GM12878 (cell line): ENCODE results near the gene VMAC. TPM values are rescaled to one million over a fixed set of nuclear protein-coding genes. Genes with fewer than 3 reads are reported as not detected.

Experiments used
- ATAC-seq: fragments of 200-7000 bp; cut with Tn5 transposase; 3 replicates; pipeline ENCODE4 v1.9.1; 2020; ENCODE audit warnings: mild to moderate bottlenecking, moderate library complexity
- BruUV-seq: library from RNA; stranded (reverse); fragments of 400-500 nt; replicated peaks from 2 replicates; lab custom pipeline; 2021; lab: Mats Ljungman, UMichigan
- CTCF ChIA-PET: fragments of 300-600 bp; sonication (Branson Sonifier 250); formaldehyde crosslinking; extraction: SDS; loops from one replicate; lab custom pipeline; 2021; ENCODE audit warnings: inconsistent platforms; lab: Yijun Ruan, JAX
- POLR2A ChIA-PET: fragments of 350-600 bp; formaldehyde crosslinking; extraction: SDS; loops from one replicate; lab custom pipeline; 2021; ENCODE audit warnings: inconsistent platforms; lab: Charles Lee
- RAD21 ChIA-PET: fragments of 300-600 bp; sonication (Branson Sonifier 250); formaldehyde crosslinking; loops from one replicate; lab custom pipeline; 2023; ENCODE audit warnings: antibody characterized with exemption; ENCODE audit not compliant: unreplicated experiment; lab: Charles Lee
- SMC1A ChIA-PET: fragments of 300-600 bp; sonication (Branson Sonifier 250); formaldehyde crosslinking; loops from one replicate; lab custom pipeline; 2023; ENCODE audit not compliant: unreplicated experiment, uncharacterized antibody; lab: Charles Lee
- DNase-seq: peaks from one replicate; pipeline ENCODE4 v3.0.0-alpha.2; 2011; ENCODE audit warnings: low read depth, low spot score
- FAIRE-seq: peaks from 3 replicates; lab custom pipeline; 2011; peaks lifted over from hg19 to GRCh38; lab: Jason Lieb, UNC
- H2AFZ ChIP-seq: 2 replicates; pipeline ENCODE4 v1.6.0; 2011; ENCODE audit warnings: low read depth, low read length, control low read depth; ENCODE audit not compliant: control insufficient read depth
- H3K27ac ChIP-seq: 2 replicates; pipeline ENCODE4 v1.5.1; 2011; ENCODE audit warnings: control low read depth; ENCODE audit not compliant: control insufficient read depth, insufficient read depth
- H3K27me3 ChIP-seq, 2 experiments: replicated peaks in 1 of 2; 2 replicates each; pipeline versions ENCODE4 v1.6.0 to v1.6.1; 2011; ENCODE audit warnings: low read length in 1 of 2; ENCODE audit not compliant: control insufficient read depth in 2 of 2, insufficient read depth in 2 of 2
- H3K36me3 ChIP-seq, 2 experiments: 2 replicates each; pipeline ENCODE4 v1.5.1; 2011; ENCODE audit warnings: low read length in 1 of 2; ENCODE audit not compliant: control insufficient read depth in 2 of 2, insufficient read depth in 2 of 2
- H3K4me1 ChIP-seq: 2 replicates; pipeline ENCODE4 v1.6.1; 2011; ENCODE audit warnings: mild to moderate bottlenecking, low read length, moderate library complexity, mixed read lengths; ENCODE audit not compliant: control insufficient read depth, insufficient read depth
- H3K4me2 ChIP-seq: 2 replicates; pipeline ENCODE4 v1.6.0; 2011; ENCODE audit warnings: control low read depth; ENCODE audit not compliant: control insufficient read depth, insufficient read depth
- H3K4me3 ChIP-seq: fragments of 200-600 bp; sonication (generic); 2 replicates; pipeline ENCODE4 v1.5.1; 2016
- H3K79me2 ChIP-seq: 2 replicates; pipeline ENCODE4 v1.6.0; 2011; ENCODE audit warnings: low read length; ENCODE audit not compliant: control insufficient read depth, insufficient read depth
- H3K9ac ChIP-seq: 2 replicates; pipeline ENCODE4 v1.8.0; 2011; ENCODE audit warnings: low read length, control low read depth, mixed read lengths; ENCODE audit not compliant: control insufficient read depth, insufficient read depth
- H3K9me3 ChIP-seq: replicated peaks from 3 replicates; pipeline ENCODE4 v1.5.1; 2011; ENCODE audit warnings: mild to moderate bottlenecking, low read length; ENCODE audit not compliant: control insufficient read depth, insufficient read depth
- H4K20me1 ChIP-seq: 2 replicates; pipeline ENCODE4 v1.6.0; 2011; ENCODE audit not compliant: control insufficient read depth, insufficient read depth
- BCL11A ChIP-seq: IDR thresholded peaks from 2 replicates; pipeline ENCODE4 v1.6.1; 2011; ENCODE audit warnings: low read depth, low read length
- CHD1 ChIP-seq: IDR thresholded peaks from 2 replicates; pipeline ENCODE4 v1.6.1; 2012; ENCODE audit warnings: low read depth, low read length, improper control_type of control experiment
- EGR1 ChIP-seq, 2 experiments: IDR thresholded peaks; 1 replicate in 1 of 2; 2 replicates in 1 of 2; pipeline ENCODE4 v1.6.1; 2011 to 2012; ENCODE audit warnings: low read depth in 2 of 2, low read length in 2 of 2, borderline replicate concordance in 1 of 2, mild to moderate bottlenecking in 1 of 2, moderate library complexity in 1 of 2
- FOS ChIP-seq: IDR thresholded peaks from 3 replicates; pipeline ENCODE4 v1.6.1; 2011; ENCODE audit warnings: borderline replicate concordance; ENCODE audit not compliant: insufficient read length; ENCODE audit errors: extremely low read depth
- GATAD2B ChIP-seq: fragments of 450-650 bp; conservative IDR thresholded peaks from 2 replicates; pipeline ENCODE4 v1.6.1; 2017; ENCODE audit warnings: low read depth, mild to moderate bottlenecking, moderate library complexity
- NR2C1 ChIP-seq: fragments of 450-650 bp; IDR thresholded peaks from 2 replicates; pipeline ENCODE4 v1.6.1; 2017; ENCODE audit warnings: antibody characterized with exemption, mild to moderate bottlenecking, moderate library complexity
- PAX8 ChIP-seq: fragments of 450-650 bp; IDR thresholded peaks from 2 replicates; pipeline ENCODE4 v1.6.1; 2017; ENCODE audit warnings: mild to moderate bottlenecking, moderate library complexity
- POLR2AphosphoS2 ChIP-seq: IDR thresholded peaks from 2 replicates; pipeline ENCODE4 v1.6.1; 2011; ENCODE audit warnings: low read depth, mild to moderate bottlenecking, low read length, improper control_type of control experiment, moderate library complexity
- TARDBP ChIP-seq: IDR thresholded peaks from 2 replicates; pipeline ENCODE4 v1.6.1; 2016; ENCODE audit warnings: borderline replicate concordance
- TCF7 ChIP-seq: IDR thresholded peaks from 2 replicates; pipeline ENCODE4 v1.6.1; 2014; ENCODE audit warnings: antibody characterized with exemption, borderline replicate concordance
- YY1 ChIP-seq: IDR thresholded peaks from 2 replicates; pipeline ENCODE4 v1.6.1; 2011; ENCODE audit warnings: low read depth, mild to moderate bottlenecking, low read length
- ZSCAN29 ChIP-seq: fragments of 450-650 bp; IDR thresholded peaks from 2 replicates; pipeline ENCODE4 v1.6.1; 2017; ENCODE audit warnings: mild to moderate bottlenecking, moderate library complexity
- WGBS: methylation state at CpG from one replicate; pipeline ENCODE4 v1.1.6; 2016; ENCODE audit warnings: low lambda C conversion rate; ENCODE audit not compliant: insufficient replicate concordance, insufficient coverage; ENCODE audit errors: missing lambda C conversion rate; 5-methylcytosine and 5-hydroxymethylcytosine counted together
- in situ Hi-C: fragments of 300-500 bp; cut with MboI; formaldehyde crosslinking; loops from 9 replicates; pipeline ENCODE4 v1.14.3; 2018; ENCODE audit warnings: mixed read lengths
- intact Hi-C: fragments of 100-400 bp; cut with micrococcal nuclease; formaldehyde crosslinking; loops from one replicate; pipeline ENCODE4 v1.14.2; 2022; ENCODE audit not compliant: unreplicated experiment
- polyA plus RNA-seq, 11 experiments: library from polyadenylated mRNA; depleted of rRNA in 4 of 11; unstranded in 6 of 11; stranded (reverse) in 5 of 11; fragments of >200 nt; fragmentation: Nextera tagmentation in 4 of 11; fragmentation: Illumina TruSeq in 1 of 11; extraction: Ambion mirVana in 4 of 11; extraction: Trizol in 1 of 11; gene quantifications; 1 replicate in 1 of 11; 2 replicates in 10 of 11; pipeline versions ENCODE4 v1.2.1 to v1.2.3, GENCODE V29; 2011 to 2016; ENCODE audit warnings: inconsistent platforms in 2 of 11, missing spikeins in 2 of 11, low read depth in 1 of 11
- total RNA-seq, 4 experiments: library from RNA; depleted of rRNA in 3 of 4; stranded (reverse); fragments of >200 nt in 3 of 4; fragmentation: Illumina TruSeq in 1 of 4; extraction: Trizol in 1 of 4; gene quantifications; 2 replicates each; pipeline versions ENCODE4 v1.2.1 to v1.2.3, GENCODE V29; 2013 to 2021
- TF ChIP-seq, protein P1 (sequence below): fragments of 450-650 bp; IDR thresholded peaks from 2 replicates; pipeline ENCODE4 v1.6.1; 2017; ENCODE audit warnings: borderline replicate concordance
- TF ChIP-seq, protein P2 (sequence below): fragments of 450-650 bp; IDR thresholded peaks from 2 replicates; pipeline ENCODE4 v1.6.1; 2016; ENCODE audit warnings: mild to moderate bottlenecking

The VMAC gene
- total and polyA plus RNA-seq, 10 of the 15 experiments (the other 5 are each of a cell fraction or from before 2014, with no cell fraction given), result 0.18 to 6.8 (median 1.8) TPM

GRCh38 chr19:5941673-5942072 lies 37.0 kb downstream of the VMAC start:
- Histone ChIP-seq H3K9me3 (no peaks in the 10 kb centered on the region), H4K20me1 (no peaks in the 10 kb centered on the region), H2AFZ (no peak overlapping the region), H3K27ac (no peak overlapping the region), H3K27me3 (no peaks in the 10 kb centered on the region), H3K4me3 (no peak overlapping the region), H3K79me2 (peaks cover 4% of the 10 kb centered on the region; the same call in 1 of the 2 replicates), H3K4me1 (no peaks in the 10 kb centered on the region), H3K9ac (no peak overlapping the region), H3K36me3 (peaks cover 8 to 28% of the 10 kb centered on the region in 2 experiments; a peak in 3 of 4 replicates), H3K4me2 (no peak overlapping the region)
- ChIA-PET POLR2A (no interaction called here), SMC1A (interaction anchor here (1.6 kb wide), 1 partner anchor 26 kb away, joined by 4 read pairs; no protein-coding TSS in a partner anchor), RAD21 (no interaction called here), CTCF (no interaction called here)
- in situ Hi-C loops (no loop called here), intact Hi-C loops (no loop called here)
- no peak for FAIRE-seq
- ATAC-seq, result no peak
- DNase-seq, result no peak
- no TSS peak for BruUV-seq
- TF ChIP-seq TARDBP (no peak), ZSCAN29 (no peak), BCL11A (no peak), POLR2AphosphoS2 (no peak), GATAD2B (no peak), FOS (no peak), EGR1 (IDR thresholded peaks at IDR 0.05; ENCODE audit: borderline replicate concordance in 1 of 2, low read depth in 2 of 2, low read length in 2 of 2) (no peak), PAX8 (no peak), YY1 (no peak), CHD1 (no peak), TCF7 (no peak), NR2C1 (no peak)
- TF ChIP-seq, protein P1, sequence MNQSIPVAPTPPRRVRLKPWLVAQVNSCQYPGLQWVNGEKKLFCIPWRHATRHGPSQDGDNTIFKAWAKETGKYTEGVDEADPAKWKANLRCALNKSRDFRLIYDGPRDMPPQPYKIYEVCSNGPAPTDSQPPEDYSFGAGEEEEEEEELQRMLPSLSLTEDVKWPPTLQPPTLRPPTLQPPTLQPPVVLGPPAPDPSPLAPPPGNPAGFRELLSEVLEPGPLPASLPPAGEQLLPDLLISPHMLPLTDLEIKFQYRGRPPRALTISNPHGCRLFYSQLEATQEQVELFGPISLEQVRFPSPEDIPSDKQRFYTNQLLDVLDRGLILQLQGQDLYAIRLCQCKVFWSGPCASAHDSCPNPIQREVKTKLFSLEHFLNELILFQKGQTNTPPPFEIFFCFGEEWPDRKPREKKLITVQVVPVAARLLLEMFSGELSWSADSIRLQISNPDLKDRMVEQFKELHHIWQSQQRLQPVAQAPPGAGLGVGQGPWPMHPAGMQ, result no peak
- TF ChIP-seq, protein P2, sequence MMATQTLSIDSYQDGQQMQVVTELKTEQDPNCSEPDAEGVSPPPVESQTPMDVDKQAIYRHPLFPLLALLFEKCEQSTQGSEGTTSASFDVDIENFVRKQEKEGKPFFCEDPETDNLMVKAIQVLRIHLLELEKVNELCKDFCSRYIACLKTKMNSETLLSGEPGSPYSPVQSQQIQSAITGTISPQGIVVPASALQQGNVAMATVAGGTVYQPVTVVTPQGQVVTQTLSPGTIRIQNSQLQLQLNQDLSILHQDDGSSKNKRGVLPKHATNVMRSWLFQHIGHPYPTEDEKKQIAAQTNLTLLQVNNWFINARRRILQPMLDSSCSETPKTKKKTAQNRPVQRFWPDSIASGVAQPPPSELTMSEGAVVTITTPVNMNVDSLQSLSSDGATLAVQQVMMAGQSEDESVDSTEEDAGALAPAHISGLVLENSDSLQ, result no peak
- 90% methylated on average over 11 of the region's 11 CpGs for WGBS
